A549 (cell line): ENCODE measurements around the gene ARSD. TPM values are rescaled to one million over a fixed set of nuclear protein-coding genes. Genes with fewer than 3 reads are reported as not detected.

Source experiments
- ATAC-seq, 2 experiments: fragments of 200-7000 bp in 1 of 2; fragments of >200 bp in 1 of 2; cut with Nextera tagmentation in 1 of 2; cut with Tn5 transposase in 1 of 2; 3 replicates each; pipeline versions ENCODE4 v1.8.0 to v1.9.1; 2018 to 2020; ENCODE audit warnings: mild to moderate bottlenecking in 1 of 2, moderate library complexity in 1 of 2
- CTCF ChIA-PET: fragments of 300-600 bp; sonication (Branson Sonifier 250); formaldehyde crosslinking; extraction: SDS; loops from one replicate; lab custom pipeline; 2021; ENCODE audit warnings: antibody characterized with exemption, inconsistent platforms; lab: Yijun Ruan, JAX
- POLR2A ChIA-PET: fragments of 350-600 bp; formaldehyde crosslinking; extraction: SDS; loops from one replicate; lab custom pipeline; 2021; ENCODE audit warnings: antibody characterized with exemption, inconsistent platforms; lab: Yijun Ruan, JAX
- DNase-seq, 2 experiments: peaks; one replicate each; pipeline versions ENCODE4 v3.0.0 to v3.0.0-alpha.2; 2011 to 2016; ENCODE audit warnings: low read depth in 1 of 2, low spot score in 1 of 2
- FAIRE-seq: peaks from 2 replicates; lab custom pipeline; 2011; peaks lifted over from hg19 to GRCh38; lab: Jason Lieb, UNC
- H3K27ac ChIP-seq, 2 experiments: fragments of >200 bp; sonication (Bioruptor Twin); formaldehyde crosslinking; 3 replicates each; pipeline ENCODE4 v1.5.1; 2016 to 2017
- H3K4me1 ChIP-seq: fragments of >200 bp; sonication (Bioruptor Twin); formaldehyde crosslinking; 3 replicates; pipeline ENCODE4 v1.6.1; 2016
- H3K4me2 ChIP-seq: fragments of >200 bp; sonication (Bioruptor Twin); formaldehyde crosslinking; 3 replicates; pipeline ENCODE4 v1.6.1; 2016
- H3K4me3 ChIP-seq: fragments of >200 bp; sonication (Bioruptor Twin); formaldehyde crosslinking; 3 replicates; pipeline ENCODE4 v1.5.1; 2016
- H3K9me3 ChIP-seq: fragments of >200 bp; sonication (Bioruptor Twin); formaldehyde crosslinking; 3 replicates; pipeline ENCODE4 v1.6.1; 2016
- ATOH8 ChIP-seq: fragments of 250-450 bp; sonication (Bioruptor Pico); IDR thresholded peaks from 2 replicates; pipeline ENCODE4 v1.5.0; 2020; ENCODE audit warnings: low read depth, mild to moderate bottlenecking, moderate library complexity
- EHF ChIP-seq: fragments of 250-450 bp; sonication (Bioruptor Pico); IDR thresholded peaks from 2 replicates; pipeline ENCODE4 v1.5.0; 2020; ENCODE audit warnings: mild to moderate bottlenecking
- ELK1 ChIP-seq: fragments of 150-350 bp; IDR thresholded peaks from 2 replicates; pipeline ENCODE4 v1.6.1; 2014; ENCODE audit warnings: low read depth, mild to moderate bottlenecking, low read length
- ESRRA ChIP-seq: fragments of 150-350 bp; IDR thresholded peaks from 2 replicates; pipeline ENCODE4 v1.6.1; 2014; ENCODE audit warnings: mild to moderate bottlenecking, low read length, borderline replicate concordance
- FOSL2 ChIP-seq, 2 experiments: fragments of 450-650 bp in 1 of 2; fragments of >200 bp in 1 of 2; sonication (Bioruptor Twin) in 1 of 2; formaldehyde crosslinking; IDR thresholded peaks; 2 replicates each; pipeline versions ENCODE4 v1.5.0 to v1.6.1; 2016 to 2020; ENCODE audit warnings: mild to moderate bottlenecking in 1 of 2, moderate library complexity in 1 of 2
- FOXS1 ChIP-seq: fragments of 250-450 bp; sonication (Bioruptor Pico); IDR thresholded peaks from 2 replicates; pipeline ENCODE4 v1.5.0; 2020; ENCODE audit warnings: mild to moderate bottlenecking, moderate library complexity
- GATA3 ChIP-seq: IDR thresholded peaks from 2 replicates; pipeline ENCODE4 v1.6.1; 2012; ENCODE audit warnings: borderline replicate concordance
- HEYL ChIP-seq: fragments of 250-450 bp; sonication (Bioruptor Pico); IDR thresholded peaks from 2 replicates; pipeline ENCODE4 v1.8.0; 2021; ENCODE audit warnings: mild to moderate bottlenecking, moderate library complexity
- HOXB5 ChIP-seq: fragments of 250-450 bp; sonication (Bioruptor Pico); IDR thresholded peaks from 2 replicates; pipeline ENCODE4 v1.5.0; 2020; ENCODE audit warnings: mild to moderate bottlenecking, moderate library complexity
- JUN ChIP-seq, 2 experiments: fragments of >200 bp; sonication (Bioruptor Twin); formaldehyde crosslinking; IDR thresholded peaks; 2 replicates in 1 of 2; 3 replicates in 1 of 2; pipeline ENCODE4 v1.6.1; 2016 to 2017
- JUNB ChIP-seq: fragments of >200 bp; sonication (Bioruptor Twin); formaldehyde crosslinking; IDR thresholded peaks from 2 replicates; pipeline ENCODE4 v1.6.1; 2016
- NFE2L2 ChIP-seq: fragments of 150-350 bp; conservative IDR thresholded peaks from 2 replicates; pipeline ENCODE4 v1.6.1; 2014; ENCODE audit warnings: low read length
- RAD21 ChIP-seq, 2 experiments: fragments of >200 bp in 1 of 2; sonication (Bioruptor Twin) in 1 of 2; formaldehyde crosslinking in 1 of 2; IDR thresholded peaks in 1 of 2; conservative IDR thresholded peaks in 1 of 2; 2 replicates in 1 of 2; 3 replicates in 1 of 2; pipeline ENCODE4 v1.6.1; 2012 to 2018; ENCODE audit warnings: inconsistent platforms in 1 of 2
- RARB ChIP-seq: fragments of 250-450 bp; sonication (Bioruptor Pico); IDR thresholded peaks from 2 replicates; pipeline ENCODE4 v1.8.0; 2021; ENCODE audit warnings: mild to moderate bottlenecking, moderate library complexity
- RNF2 ChIP-seq: fragments of 200-600 bp; sonication (generic); IDR thresholded peaks from 2 replicates; pipeline ENCODE4 v1.6.1; 2016; ENCODE audit warnings: low read depth, mild to moderate bottlenecking, antibody characterized with exemption, moderate library complexity, borderline replicate concordance
- SREBF2 ChIP-seq: fragments of 450-650 bp; IDR thresholded peaks from 2 replicates; pipeline ENCODE4 v1.6.1; 2014; ENCODE audit warnings: mild to moderate bottlenecking, moderate library complexity
- TFCP2L1 ChIP-seq: fragments of 250-450 bp; sonication (Bioruptor Pico); IDR thresholded peaks from 2 replicates; pipeline ENCODE4 v1.5.0; 2021; ENCODE audit warnings: mild to moderate bottlenecking
- TP53 ChIP-seq: fragments of 250-450 bp; sonication (Bioruptor Pico); IDR thresholded peaks from 2 replicates; pipeline ENCODE4 v1.5.0; 2021; ENCODE audit warnings: mild to moderate bottlenecking, moderate library complexity
- ZC3H11A ChIP-seq: fragments of 450-650 bp; IDR thresholded peaks from 2 replicates; pipeline ENCODE4 v1.6.1; 2014; ENCODE audit warnings: antibody characterized with exemption, mild to moderate bottlenecking
- ZFP36 ChIP-seq: fragments of 450-650 bp; IDR thresholded peaks from 2 replicates; pipeline ENCODE4 v1.6.1; 2014; ENCODE audit warnings: borderline replicate concordance; ENCODE audit not compliant: partially characterized antibody
- ZNF302 ChIP-seq: fragments of 250-450 bp; sonication (Bioruptor Pico); IDR thresholded peaks from 2 replicates; pipeline ENCODE4 v1.9.0; 2021; ENCODE audit warnings: inconsistent platforms, mild to moderate bottlenecking, moderate library complexity
- ZSCAN20 ChIP-seq: fragments of 250-450 bp; sonication (Bioruptor Pico); IDR thresholded peaks from 2 replicates; pipeline ENCODE4 v1.8.0; 2022; ENCODE audit warnings: mild to moderate bottlenecking, moderate library complexity
- WGBS: methylation state at CpG from one replicate; pipeline ENCODE4 v1.1.6; 2017; ENCODE audit errors: missing lambda C conversion rate; 5-methylcytosine and 5-hydroxymethylcytosine counted together
- polyA plus RNA-seq, 4 experiments: library from polyadenylated mRNA; depleted of rRNA in 3 of 4; stranded (reverse); fragments of >200 nt; fragmentation: RNase III in 1 of 4; extraction: RNeasy Plus Mini Kit Qiagen cat#74134 plus additional on column Dnase treatment in 1 of 4; gene quantifications; 2 replicates in 3 of 4; 3 replicates in 1 of 4; pipeline ENCODE4 v1.2.3, GENCODE V29; 2011 to 2017

Gene ARSD
- polyA plus RNA-seq, 2 of the 4 experiments (the other 2 are of a cell fraction): 9.9 to 17.4 TPM

GRCh38 chrX:2902841-2903240, 26.3 kb downstream of the ARSD start:
- TF ChIP-seq ZC3H11A: no peak
- TF ChIP-seq EHF (CRISPR knock-in tag): no peak
- TF ChIP-seq RAD21 (conservative IDR thresholded peaks at IDR 0.05 in 1 of 2, IDR thresholded peaks at IDR 0.05 in 1 of 2): no peak
- no peak for TF ChIP-seq HEYL (CRISPR knock-in tag)
- TF ChIP-seq ZSCAN20 (CRISPR knock-in tag): no peak
- no peak for TF ChIP-seq SREBF2
- no peak for TF ChIP-seq ATOH8 (CRISPR knock-in tag)
- TF ChIP-seq FOXS1 (CRISPR knock-in tag): no peak
- no peak for TF ChIP-seq RNF2
- TF ChIP-seq HOXB5 (CRISPR knock-in tag): no peak

GRCh38 chrX:2901367-2902036, 27.6 kb downstream of the ARSD start:
- peaks cover 18% of the 10 kb centered on the region; the same call in 1 of the 3 replicates for H3K9me3 ChIP-seq
- TF ChIP-seq ESRRA (no peak), FOSL2 (IDR thresholded peaks at IDR 0.05) (no peak), FOSL2 (CRISPR knock-in tag; IDR thresholded peaks at IDR 0.05) (no peak), JUN (IDR thresholded peaks at IDR 0.05) (no peak), ZNF302 (CRISPR knock-in tag) (no peak), NFE2L2 (no peak), HEYL (CRISPR knock-in tag) (no peak), JUNB (no peak), RARB (no peak), TP53 (CRISPR knock-in tag) (no peak), ELK1 (no peak), TFCP2L1 (CRISPR knock-in tag) (no peak), GATA3 (no peak), ZFP36 (no peak)
- H3K4me3 ChIP-seq: no peak overlapping the region
- WGBS: 86% methylated on average over 9 of the region's 9 CpGs
- DNase-seq: peak in 1 of 2 experiments; percentile 39
- POLR2A ChIA-PET: no interaction called here
- H3K4me2 ChIP-seq: peak overlapping the region; percentile 5; the same call in 1 of the 3 replicates
- H3K4me1 ChIP-seq: peaks cover 27% of the 10 kb centered on the region
- CTCF ChIA-PET: no interaction called here
- peak; percentile 32 for FAIRE-seq
- no peak overlapping the region for H3K27ac ChIP-seq
- peak in 1 of 2 experiments; percentile 13; a peak in 1 of 6 replicates for ATAC-seq

More at GRCh38 chrX:2902841-2903240, 26.3 kb downstream of the ARSD start:
- WGBS: 63% methylated on average over 1 of the region's 1 CpG
- DNase-seq (no peak), FAIRE-seq (no peak), ATAC-seq (no peak)
- H3K4me1 ChIP-seq: peaks cover 17% of the 10 kb centered on the region; the same call in 2 of the 3 replicates
- ChIA-PET POLR2A (no interaction called here), CTCF (interaction anchor here (1.0 kb wide), 1 partner anchor 52 kb away, joined by 4 read pairs; no protein-coding TSS in a partner anchor)
- H3K27ac ChIP-seq: no peak overlapping the region
- H3K4me3 ChIP-seq: no peak overlapping the region
- H3K4me2 ChIP-seq: no peak overlapping the region
- peaks cover 18% of the 10 kb centered on the region; the same call in 1 of the 3 replicates for H3K9me3 ChIP-seq
